ENCODE results near the gene EPHB2.
"Not testable (repeated sequence)": the region's sequence is repeated elsewhere in the genome, so short reads cannot be mapped to it uniquely, and the experiment has no call there.

Gene EPHB2

DNA sequence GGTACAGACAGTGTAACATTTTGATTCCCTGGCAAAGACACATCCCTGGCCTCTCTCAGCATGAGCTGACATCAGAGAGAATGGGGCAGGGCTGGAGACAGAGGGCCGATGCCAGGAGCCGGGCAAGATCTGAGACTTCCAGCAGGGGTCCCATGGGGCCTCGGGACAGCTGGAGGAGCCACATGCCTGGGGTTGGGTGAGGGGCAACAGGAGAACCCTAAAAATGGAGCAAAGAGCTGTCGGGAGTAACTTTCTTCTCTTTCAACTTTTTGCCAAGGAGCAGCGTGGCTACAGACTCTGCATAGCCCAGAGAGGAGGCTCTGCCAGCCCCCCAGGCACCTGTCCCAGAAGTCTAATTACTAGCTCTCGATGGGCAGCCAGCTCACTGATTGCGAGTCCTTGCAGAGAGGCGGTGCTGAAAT lies 131.2 kb downstream of the EPHB2 start:
- DNase-seq, result no peak

- DNase-seq, result not testable (repeated sequence)
These were observed 133.0 kb downstream of the EPHB2 start for GRCh38 chr1:22843441-22844183.

DNA sequence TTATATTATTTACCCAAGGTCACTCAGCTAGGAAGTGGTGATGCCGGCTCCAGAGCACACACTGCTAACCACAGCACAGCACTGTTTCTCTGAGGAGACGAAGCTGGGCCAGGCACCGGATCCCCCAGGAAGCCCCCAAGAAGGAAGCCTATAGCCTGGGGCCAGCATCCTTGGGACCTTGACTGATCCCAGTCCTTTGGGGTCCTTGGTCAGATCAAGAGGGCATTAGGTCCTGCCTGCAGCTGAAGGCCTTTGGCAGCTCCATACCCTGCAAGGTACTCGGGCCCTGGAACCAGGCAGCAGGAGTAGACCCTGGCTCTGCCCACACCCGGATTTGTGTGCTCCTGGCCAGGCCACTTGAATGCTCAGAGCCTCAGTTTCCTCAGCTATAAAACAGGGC lies 134.0 kb downstream of the EPHB2 start:
- no peak for DNase-seq

DNA sequence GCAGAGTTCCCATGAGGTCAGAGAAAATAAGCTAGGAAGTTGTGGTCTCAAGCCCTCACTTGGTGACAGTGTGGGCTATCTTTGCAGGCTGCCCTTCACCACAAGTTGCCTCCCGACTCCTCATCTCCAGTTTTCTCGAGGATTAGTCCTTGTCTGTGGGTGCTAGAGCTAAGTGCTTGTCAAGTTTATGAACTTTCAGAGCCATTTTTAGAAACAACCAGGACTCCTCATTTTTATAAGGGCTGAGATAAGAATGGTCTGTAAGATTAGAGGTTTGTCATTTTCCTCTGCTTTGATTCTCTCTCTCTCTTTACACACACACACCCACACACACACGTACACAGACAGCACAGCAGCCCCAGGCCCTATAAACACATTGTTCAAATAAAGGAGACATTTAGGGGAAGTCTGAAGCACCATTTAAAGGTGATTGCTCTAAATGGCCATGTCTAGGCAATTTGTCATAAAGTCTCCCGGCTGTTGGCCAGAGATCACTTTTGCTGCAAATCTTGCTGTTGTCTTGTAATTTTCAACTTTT lies 134.8 kb downstream of the EPHB2 start:
- no peak for DNase-seq

- DNase-seq, result peak; percentile 93 to 94
These were observed 135.8 kb downstream of the EPHB2 start for GRCh38 chr1:22846458-22846857.

GRCh38 chr1:22847249-22847648 lies 136.6 kb downstream of the EPHB2 start:
- DNase-seq, result no peak

GRCh38 chr1:22847709-22848108 lies 137.1 kb downstream of the EPHB2 start:
- no peak for DNase-seq

GRCh38 chr1:22848405-22848804 lies 137.8 kb downstream of the EPHB2 start:
- no peak for DNase-seq

DNA sequence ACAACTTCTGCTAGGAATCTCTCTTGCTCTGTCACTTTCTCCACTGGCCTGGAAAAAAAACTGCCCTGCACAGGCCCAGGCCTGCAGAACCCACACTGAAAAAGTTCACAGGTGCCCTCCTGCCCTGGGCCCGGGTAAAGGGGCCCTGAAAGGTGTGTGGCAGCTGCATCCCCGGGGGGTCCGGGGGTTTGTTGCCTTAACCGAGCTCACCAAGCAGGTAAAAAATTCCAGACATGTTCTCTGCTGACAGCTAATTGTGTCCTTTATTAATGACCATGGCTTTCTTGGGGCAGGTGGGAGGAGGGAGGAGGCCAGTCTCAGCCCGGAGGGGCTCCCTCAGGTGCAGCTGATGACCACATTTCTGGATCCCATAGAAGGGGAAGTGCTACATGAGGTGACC lies 139.1 kb downstream of the EPHB2 start:
- DNase-seq, result no peak

- DNase-seq, result no peak
These were observed 139.6 kb downstream of the EPHB2 start for GRCh38 chr1:22850281-22850680.

GRCh38 chr1:22850681-22851080 lies 140.0 kb downstream of the EPHB2 start:
- DNase-seq, result peak in 1 of 2 donors; percentile 27

DNA sequence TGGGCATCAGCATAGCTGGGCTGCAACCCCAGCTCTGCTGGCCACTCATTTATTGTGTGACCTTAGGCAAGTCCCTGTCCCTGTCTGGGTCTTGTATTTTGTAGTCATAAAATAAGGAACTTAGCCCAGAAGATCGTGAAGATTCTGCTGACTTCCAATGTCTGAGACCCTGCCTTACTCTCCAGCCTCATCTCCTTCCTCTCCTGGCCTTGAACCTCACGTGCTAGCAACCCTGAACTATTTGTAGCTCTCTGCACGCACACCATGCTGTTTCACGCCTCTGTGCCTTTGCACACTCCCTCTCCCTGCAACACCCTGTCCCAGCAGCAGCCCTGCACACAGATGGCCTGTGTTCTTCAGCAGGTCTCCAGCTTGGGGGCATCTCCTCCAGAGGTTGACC lies 140.9 kb downstream of the EPHB2 start:
- DNase-seq, result peak; percentile 86 to 88

DNA sequence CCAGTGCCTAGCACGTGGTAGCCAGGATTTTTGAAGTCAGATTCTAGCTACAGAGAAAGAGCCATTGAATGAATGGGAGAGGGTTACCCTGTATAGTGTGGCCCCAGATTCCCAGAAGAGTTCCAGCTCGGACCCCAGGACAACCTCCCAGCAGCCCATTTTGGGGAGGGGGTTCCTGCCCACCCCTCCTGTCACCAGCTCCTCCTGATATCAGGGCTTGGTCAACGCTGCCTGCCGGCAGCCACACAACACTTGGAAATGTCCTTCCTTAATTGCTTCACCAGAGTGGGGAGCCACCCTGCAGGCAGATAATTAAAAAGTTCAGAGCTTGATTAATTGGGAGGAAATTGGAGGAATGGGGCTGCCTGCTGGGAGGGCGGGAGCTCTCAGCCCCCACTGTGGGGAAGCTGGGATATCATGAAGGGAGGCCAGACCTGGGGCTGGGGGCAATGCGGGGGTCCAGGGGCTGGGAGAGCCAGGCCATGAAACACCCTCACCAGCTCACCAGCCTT lies 141.6 kb downstream of the EPHB2 start:
- DNase-seq, result no peak

GRCh38 chr1:22853651-22854185 lies 143.1 kb downstream of the EPHB2 start:
- DNase-seq, result no peak

GRCh38 chr1:22854688-22855565 lies 144.3 kb downstream of the EPHB2 start:
- no peak for DNase-seq

DNA sequence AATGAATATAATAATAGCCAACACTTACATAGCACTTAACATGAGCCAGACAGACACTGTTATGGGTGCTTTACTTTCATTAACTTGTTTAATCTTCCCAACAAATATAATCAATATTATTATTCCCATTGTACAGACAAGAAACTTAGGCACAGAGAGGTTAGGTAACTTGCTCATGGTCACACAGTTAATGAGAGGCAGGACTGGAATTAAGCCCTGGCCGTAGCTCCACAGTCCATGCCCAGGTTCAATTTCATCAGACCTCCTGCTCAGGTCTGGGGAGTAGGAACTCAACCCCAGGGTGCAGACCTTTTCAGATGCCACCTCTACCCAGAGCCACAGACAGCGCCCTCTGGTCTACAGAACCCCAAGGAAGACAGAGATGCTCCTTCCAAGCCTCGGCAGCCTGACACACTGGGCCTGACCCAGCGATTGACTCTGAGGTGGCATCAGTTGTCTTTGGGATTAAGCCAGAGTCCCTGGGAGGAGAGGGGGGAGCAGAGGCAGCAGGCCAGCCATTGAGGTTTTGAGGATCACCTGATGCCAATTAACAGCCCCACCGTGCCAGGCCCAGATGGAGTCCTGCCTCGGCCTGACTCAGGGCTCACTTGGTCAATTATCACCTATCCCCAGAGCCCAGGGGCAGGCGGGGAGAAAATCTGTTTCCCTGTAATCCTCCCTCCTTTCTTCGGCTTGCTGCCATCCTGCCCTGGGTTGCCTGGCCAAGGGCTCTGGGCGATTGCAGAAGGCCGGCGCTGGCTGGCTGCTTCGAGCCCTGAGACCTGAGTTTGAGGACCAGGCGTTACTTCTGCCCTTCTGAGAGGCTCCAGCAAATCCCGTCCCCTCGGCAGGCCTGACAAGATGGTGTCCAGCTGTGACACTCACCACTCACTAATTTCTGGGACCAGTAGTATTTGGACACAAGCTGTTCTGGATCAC lies 145.3 kb downstream of the EPHB2 start:
- no peak for DNase-seq

- no peak for DNase-seq
These were observed 147.0 kb downstream of the EPHB2 start for GRCh38 chr1:22857661-22858060.

GRCh38 chr1:22860414-22860800 lies 149.8 kb downstream of the EPHB2 start:
- no peak for DNase-seq

- no peak for DNase-seq
These were observed 150.3 kb downstream of the EPHB2 start for GRCh38 chr1:22860883-22861385.

DNA sequence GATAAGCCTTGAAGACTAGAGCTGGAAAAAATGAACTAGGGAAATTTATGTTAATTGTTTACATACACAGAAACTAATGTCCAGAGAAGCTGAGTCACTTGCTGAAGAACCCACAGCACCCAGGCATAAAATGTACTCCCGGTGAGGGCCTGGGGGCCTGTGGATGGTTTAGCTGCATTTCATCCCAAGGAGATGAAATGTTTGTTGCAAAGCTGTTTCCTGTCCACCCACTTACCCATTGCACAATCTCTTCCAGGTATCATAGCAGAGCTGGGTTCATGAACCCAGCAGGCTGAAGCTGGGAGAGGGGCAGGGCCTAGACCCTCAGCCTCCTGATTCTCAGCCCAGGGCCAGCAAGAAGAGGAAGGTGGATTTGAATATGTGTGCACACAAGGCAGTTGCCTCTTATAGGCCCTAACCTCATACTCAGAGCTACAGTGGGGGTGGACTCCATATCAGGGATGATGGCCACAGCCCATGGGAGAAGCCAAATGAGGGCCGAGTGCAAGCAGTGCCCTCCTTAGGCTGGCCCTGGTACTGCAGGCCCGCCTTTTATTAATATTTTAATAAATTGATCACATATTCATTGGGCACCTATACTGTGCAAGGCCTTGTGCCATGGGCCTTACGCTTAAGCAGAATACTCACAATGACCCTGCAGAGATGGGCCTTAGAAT lies 151.3 kb downstream of the EPHB2 start:
- peak; percentile 70 to 80 for DNase-seq

DNA sequence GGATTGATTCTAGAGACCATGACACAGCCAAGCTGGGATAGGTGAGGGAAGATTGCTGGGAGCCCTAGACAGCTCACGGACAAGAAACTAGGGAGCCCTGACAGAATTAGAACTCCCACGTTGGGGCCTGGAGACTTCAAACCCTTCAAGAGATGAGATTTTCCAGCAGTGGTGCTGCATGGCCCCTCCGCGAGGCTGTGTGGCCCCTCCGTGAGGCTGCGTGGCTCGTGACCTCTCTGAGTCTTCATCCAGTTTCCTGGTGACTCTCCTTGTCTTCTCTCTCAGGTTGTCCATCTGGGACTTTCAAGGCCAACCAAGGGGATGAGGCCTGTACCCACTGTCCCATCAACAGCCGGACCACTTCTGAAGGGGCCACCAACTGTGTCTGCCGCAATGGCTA lies 152.1 kb downstream of the EPHB2 start:
- no peak for DNase-seq
